Endothelial cell of umbilical vein (primary cell): ENCODE measurements around the gene PLPP7.
A peak's percentile ranks its signal among the peaks of the same experiment; 100 is the strongest.

ENCODE experiments used
- POLR2A ChIP-seq: IDR thresholded peaks from 2 replicates; pipeline ENCODE4 v1.6.1; 2012; ENCODE audit warnings: low read depth, mild to moderate bottlenecking, control low read depth, low read length
- POLR2AphosphoS5 ChIP-seq: IDR thresholded peaks from 2 replicates; pipeline ENCODE4 v1.6.1; 2012; ENCODE audit warnings: low read depth, mild to moderate bottlenecking, control low read depth, low read length, moderate library complexity; ENCODE audit not compliant: insufficient read depth
- TF ChIP-seq, protein P1 (sequence below), 2 donors: IDR thresholded peaks; 1 replicate in 1 of 2; 2 replicates in 1 of 2; pipeline ENCODE4 v1.5.1; 2011; ENCODE audit warnings: low read length in 2 of 2, mild to moderate bottlenecking in 2 of 2, moderate library complexity in 2 of 2, control low read depth in 1 of 2, inconsistent platforms in 1 of 2, low read depth in 1 of 2; ENCODE audit not compliant: insufficient read depth in 1 of 2; ENCODE audit errors: extremely low read depth in 1 of 2
- TF ChIP-seq, protein P2 (sequence below): IDR thresholded peaks from 2 replicates; pipeline ENCODE4 v1.6.1; 2011; ENCODE audit not compliant: insufficient read depth, insufficient read length

DNA sequence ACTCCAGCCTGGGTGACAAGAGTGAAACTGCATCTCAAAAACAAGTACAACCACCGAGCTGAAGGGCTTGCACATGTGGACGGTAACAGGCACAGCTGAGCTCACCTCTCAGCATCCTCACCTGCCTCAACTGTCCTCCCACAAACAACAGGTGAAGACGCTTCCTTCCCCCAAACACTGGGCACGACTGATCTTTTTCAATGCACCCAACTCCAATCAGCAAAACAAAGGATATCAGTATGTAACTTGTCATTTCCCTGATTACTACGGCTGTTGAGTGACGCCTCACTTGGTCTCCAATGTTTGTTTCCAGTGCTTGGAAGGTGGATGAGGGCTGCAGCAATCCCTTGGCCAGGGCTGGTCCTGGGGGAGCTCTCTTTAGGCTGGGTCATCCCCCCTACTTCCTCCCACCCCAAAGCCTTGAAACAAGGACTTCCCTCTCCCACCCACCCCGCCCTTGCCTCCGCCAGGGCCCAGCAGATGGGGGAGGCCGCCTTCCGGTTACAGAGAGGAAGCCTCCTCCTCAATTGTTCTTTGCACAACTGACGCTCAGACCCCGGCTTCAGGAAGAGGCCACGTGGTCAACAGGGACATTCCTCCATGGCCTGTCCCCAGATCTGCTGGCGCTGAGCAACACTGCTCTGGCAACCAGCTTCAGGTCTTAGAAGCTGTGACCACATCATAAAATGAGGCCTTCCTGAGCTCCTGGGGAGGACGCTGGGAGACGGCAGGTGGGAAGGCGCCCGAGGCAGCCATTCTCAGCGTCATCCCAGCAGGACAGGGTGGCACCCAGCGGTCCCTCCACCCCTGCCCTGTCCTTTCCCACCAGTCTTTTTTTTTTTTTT lies 19.1 kb upstream of the PLPP7 start:
- TF ChIP-seq, protein P1, sequence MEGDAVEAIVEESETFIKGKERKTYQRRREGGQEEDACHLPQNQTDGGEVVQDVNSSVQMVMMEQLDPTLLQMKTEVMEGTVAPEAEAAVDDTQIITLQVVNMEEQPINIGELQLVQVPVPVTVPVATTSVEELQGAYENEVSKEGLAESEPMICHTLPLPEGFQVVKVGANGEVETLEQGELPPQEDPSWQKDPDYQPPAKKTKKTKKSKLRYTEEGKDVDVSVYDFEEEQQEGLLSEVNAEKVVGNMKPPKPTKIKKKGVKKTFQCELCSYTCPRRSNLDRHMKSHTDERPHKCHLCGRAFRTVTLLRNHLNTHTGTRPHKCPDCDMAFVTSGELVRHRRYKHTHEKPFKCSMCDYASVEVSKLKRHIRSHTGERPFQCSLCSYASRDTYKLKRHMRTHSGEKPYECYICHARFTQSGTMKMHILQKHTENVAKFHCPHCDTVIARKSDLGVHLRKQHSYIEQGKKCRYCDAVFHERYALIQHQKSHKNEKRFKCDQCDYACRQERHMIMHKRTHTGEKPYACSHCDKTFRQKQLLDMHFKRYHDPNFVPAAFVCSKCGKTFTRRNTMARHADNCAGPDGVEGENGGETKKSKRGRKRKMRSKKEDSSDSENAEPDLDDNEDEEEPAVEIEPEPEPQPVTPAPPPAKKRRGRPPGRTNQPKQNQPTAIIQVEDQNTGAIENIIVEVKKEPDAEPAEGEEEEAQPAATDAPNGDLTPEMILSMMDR (IDR thresholded peaks at IDR 0.05; ENCODE audit: extremely low read depth in 1 of 2, insufficient read depth in 1 of 2, low read depth in 1 of 2, low read length in 2 of 2), result no peak
- TF ChIP-seq POLR2A (no peak), POLR2AphosphoS5 (peak; percentile 36)
- TF ChIP-seq, protein P2, sequence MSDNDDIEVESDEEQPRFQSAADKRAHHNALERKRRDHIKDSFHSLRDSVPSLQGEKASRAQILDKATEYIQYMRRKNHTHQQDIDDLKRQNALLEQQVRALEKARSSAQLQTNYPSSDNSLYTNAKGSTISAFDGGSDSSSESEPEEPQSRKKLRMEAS, result peak; percentile 97
